WTC11 (cell line): ENCODE results near the gene ADSL. TPM values are rescaled to one million over a fixed set of nuclear protein-coding genes. Genes with fewer than 3 reads are reported as not detected.

Experiments
- ATAC-seq: fragments of 200-7000 bp; cut with Tn5 transposase; 2 replicates; pipeline ENCODE4 v1.10.0; 2021; ENCODE audit warnings: mild to moderate bottlenecking, moderate library complexity
- CTCF ChIA-PET: fragments of 300-600 bp; sonication (Branson Sonifier 250); formaldehyde crosslinking; loops from one replicate; lab custom pipeline; 2021; ENCODE audit warnings: antibody characterized with exemption; lab: Charles Lee
- POLR2A ChIA-PET: fragments of 350-600 bp; sonication (Branson Sonifier 250); formaldehyde crosslinking; loops from one replicate; lab custom pipeline; 2021; ENCODE audit warnings: antibody characterized with exemption; lab: Charles Lee
- DNase-seq: peaks from one replicate; pipeline ENCODE4 v3.0.0; 2021; ENCODE audit warnings: low spot score
- H3K27ac Mint-ChIP-seq: 2 replicates; pipeline ENCODE4 v1.8.0; 2021; ENCODE audit warnings: mixed read lengths
- H3K27me3 Mint-ChIP-seq: 2 replicates; pipeline ENCODE4 v1.8.0; 2021; ENCODE audit warnings: low read depth, mild to moderate bottlenecking, moderate library complexity, mixed read lengths
- H3K36me3 Mint-ChIP-seq: 2 replicates; pipeline ENCODE4 v1.8.0; 2021; ENCODE audit warnings: mixed read lengths
- H3K4me1 Mint-ChIP-seq: 2 replicates; pipeline ENCODE4 v1.8.0; 2022; ENCODE audit warnings: mixed read lengths
- H3K4me3 Mint-ChIP-seq: 2 replicates; pipeline ENCODE4 v1.8.0; 2021; ENCODE audit warnings: mild to moderate bottlenecking, moderate library complexity, mixed read lengths
- H3K9me3 Mint-ChIP-seq: 2 replicates; pipeline ENCODE4 v1.8.0; 2021; ENCODE audit warnings: mixed read lengths
- CREM ChIP-seq: sonication (generic); formaldehyde crosslinking; IDR thresholded peaks from 2 replicates; pipeline ENCODE4 v1.8.1; 2022; ENCODE audit warnings: mild to moderate bottlenecking, missing genetic modification reagents, moderate library complexity
- IRF2 ChIP-seq: sonication (generic); formaldehyde crosslinking; IDR thresholded peaks from 2 replicates; pipeline ENCODE4 v1.8.0; 2022; ENCODE audit warnings: low read depth, missing genetic modification reagents, borderline replicate concordance
- MXD4 ChIP-seq: fragments of 250-450 bp; sonication (Bioruptor Pico); IDR thresholded peaks from 2 replicates; pipeline ENCODE4 v1.8.0; 2021; ENCODE audit warnings: mild to moderate bottlenecking, moderate library complexity, borderline replicate concordance
- MYBL2 ChIP-seq: sonication (generic); formaldehyde crosslinking; IDR thresholded peaks from 2 replicates; pipeline ENCODE4 v1.8.1; 2023; ENCODE audit warnings: mild to moderate bottlenecking, moderate library complexity, missing genetic modification reagents
- ZBTB21 ChIP-seq: sonication (generic); formaldehyde crosslinking; IDR thresholded peaks from 2 replicates; pipeline ENCODE4 v1.8.1; 2023; ENCODE audit warnings: mild to moderate bottlenecking, missing genetic modification reagents, borderline replicate concordance
- ZNF416 ChIP-seq: fragments of 250-450 bp; sonication (Bioruptor Pico); IDR thresholded peaks from 2 replicates; pipeline ENCODE4 v1.9.0; 2021; ENCODE audit warnings: mild to moderate bottlenecking, inconsistent platforms
- total RNA-seq: library from RNA; stranded (reverse); gene quantifications from 3 replicates; pipeline ENCODE4 v1.2.3, GENCODE V29; 2021
- TF ChIP-seq, protein P1 (sequence below): fragments of 250-450 bp; sonication (Bioruptor Pico); IDR thresholded peaks from 2 replicates; pipeline ENCODE4 v2.1.2; 2022; ENCODE audit warnings: mild to moderate bottlenecking, moderate library complexity
- TF ChIP-seq, protein P2 (sequence below): fragments of 250-450 bp; sonication (Bioruptor Pico); IDR thresholded peaks from 2 replicates; pipeline ENCODE4 v1.9.0; 2021; ENCODE audit warnings: mild to moderate bottlenecking
- TF ChIP-seq, protein P3 (sequence below): sonication (generic); formaldehyde crosslinking; IDR thresholded peaks from 2 replicates; pipeline ENCODE4 v1.8.1; 2023; ENCODE audit warnings: mild to moderate bottlenecking, missing genetic modification reagents
- TF ChIP-seq, protein P4 (sequence below): sonication (generic); formaldehyde crosslinking; IDR thresholded peaks from 2 replicates; pipeline ENCODE4 v1.8.0; 2022; ENCODE audit warnings: mild to moderate bottlenecking, missing genetic modification reagents
- TF ChIP-seq, protein P5 (sequence below): fragments of 250-450 bp; sonication (Bioruptor Pico); IDR thresholded peaks from 2 replicates; pipeline ENCODE4 v1.9.0; 2021; ENCODE audit warnings: mild to moderate bottlenecking
- TF ChIP-seq, protein P6 (sequence below): fragments of 250-450 bp; sonication (Bioruptor Pico); conservative IDR thresholded peaks from 2 replicates; pipeline ENCODE4 v1.9.0; 2021; ENCODE audit warnings: mild to moderate bottlenecking

ADSL gene
- total RNA-seq, 1 experiment from 2014 or later: 154 TPM

DNA sequence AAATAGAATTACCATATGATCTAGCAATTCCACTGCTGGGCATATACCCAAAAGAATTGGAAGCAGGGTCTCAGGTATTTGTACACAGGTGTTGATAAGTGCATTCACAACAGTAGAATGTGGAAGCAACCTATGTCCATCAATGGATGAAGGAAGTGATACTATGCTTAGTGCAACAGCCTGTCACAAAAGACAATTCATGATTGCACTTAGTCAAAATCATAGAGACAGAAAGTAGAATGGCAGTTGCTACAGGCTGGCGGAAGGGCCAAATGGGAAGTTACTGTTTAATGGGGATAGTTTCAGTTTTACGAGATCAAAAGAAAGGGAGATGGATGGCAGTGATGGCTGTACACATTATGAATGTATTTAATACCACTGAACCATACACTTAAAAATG, 66.1 kb downstream of the ADSL start:
- POLR2A ChIA-PET: no interaction called here
- DNase-seq: no peak
- H3K4me1 Mint-ChIP-seq: no peaks in the 10 kb centered on the region
- no peak for ATAC-seq
- TF ChIP-seq IRF2: no peak
- TF ChIP-seq, protein P1, sequence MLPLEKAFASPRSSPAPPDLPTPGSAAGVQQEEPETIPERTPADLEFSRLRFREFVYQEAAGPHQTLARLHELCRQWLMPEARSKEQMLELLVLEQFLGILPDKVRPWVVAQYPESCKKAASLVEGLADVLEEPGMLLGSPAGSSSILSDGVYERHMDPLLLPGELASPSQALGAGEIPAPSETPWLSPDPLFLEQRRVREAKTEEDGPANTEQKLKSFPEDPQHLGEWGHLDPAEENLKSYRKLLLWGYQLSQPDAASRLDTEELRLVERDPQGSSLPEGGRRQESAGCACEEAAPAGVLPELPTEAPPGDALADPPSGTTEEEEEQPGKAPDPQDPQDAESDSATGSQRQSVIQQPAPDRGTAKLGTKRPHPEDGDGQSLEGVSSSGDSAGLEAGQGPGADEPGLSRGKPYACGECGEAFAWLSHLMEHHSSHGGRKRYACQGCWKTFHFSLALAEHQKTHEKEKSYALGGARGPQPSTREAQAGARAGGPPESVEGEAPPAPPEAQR (CRISPR knock-in tag): no peak
- TF ChIP-seq, protein P2, sequence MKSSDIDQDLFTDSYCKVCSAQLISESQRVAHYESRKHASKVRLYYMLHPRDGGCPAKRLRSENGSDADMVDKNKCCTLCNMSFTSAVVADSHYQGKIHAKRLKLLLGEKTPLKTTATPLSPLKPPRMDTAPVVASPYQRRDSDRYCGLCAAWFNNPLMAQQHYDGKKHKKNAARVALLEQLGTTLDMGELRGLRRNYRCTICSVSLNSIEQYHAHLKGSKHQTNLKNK (CRISPR knock-in tag): no peak
- TF ChIP-seq, protein P3, sequence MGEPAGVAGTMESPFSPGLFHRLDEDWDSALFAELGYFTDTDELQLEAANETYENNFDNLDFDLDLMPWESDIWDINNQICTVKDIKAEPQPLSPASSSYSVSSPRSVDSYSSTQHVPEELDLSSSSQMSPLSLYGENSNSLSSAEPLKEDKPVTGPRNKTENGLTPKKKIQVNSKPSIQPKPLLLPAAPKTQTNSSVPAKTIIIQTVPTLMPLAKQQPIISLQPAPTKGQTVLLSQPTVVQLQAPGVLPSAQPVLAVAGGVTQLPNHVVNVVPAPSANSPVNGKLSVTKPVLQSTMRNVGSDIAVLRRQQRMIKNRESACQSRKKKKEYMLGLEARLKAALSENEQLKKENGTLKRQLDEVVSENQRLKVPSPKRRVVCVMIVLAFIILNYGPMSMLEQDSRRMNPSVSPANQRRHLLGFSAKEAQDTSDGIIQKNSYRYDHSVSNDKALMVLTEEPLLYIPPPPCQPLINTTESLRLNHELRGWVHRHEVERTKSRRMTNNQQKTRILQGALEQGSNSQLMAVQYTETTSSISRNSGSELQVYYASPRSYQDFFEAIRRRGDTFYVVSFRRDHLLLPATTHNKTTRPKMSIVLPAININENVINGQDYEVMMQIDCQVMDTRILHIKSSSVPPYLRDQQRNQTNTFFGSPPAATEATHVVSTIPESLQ: no peak
- TF ChIP-seq, protein P4, sequence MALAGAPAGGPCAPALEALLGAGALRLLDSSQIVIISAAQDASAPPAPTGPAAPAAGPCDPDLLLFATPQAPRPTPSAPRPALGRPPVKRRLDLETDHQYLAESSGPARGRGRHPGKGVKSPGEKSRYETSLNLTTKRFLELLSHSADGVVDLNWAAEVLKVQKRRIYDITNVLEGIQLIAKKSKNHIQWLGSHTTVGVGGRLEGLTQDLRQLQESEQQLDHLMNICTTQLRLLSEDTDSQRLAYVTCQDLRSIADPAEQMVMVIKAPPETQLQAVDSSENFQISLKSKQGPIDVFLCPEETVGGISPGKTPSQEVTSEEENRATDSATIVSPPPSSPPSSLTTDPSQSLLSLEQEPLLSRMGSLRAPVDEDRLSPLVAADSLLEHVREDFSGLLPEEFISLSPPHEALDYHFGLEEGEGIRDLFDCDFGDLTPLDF (CRISPR knock-in tag): no peak
- TF ChIP-seq, all 79 proteins: peak for 0
- H3K4me3 Mint-ChIP-seq: no peak overlapping the region
- H3K27me3 Mint-ChIP-seq: no peaks in the 10 kb centered on the region
- no peak overlapping the region for H3K27ac Mint-ChIP-seq
- H3K36me3 Mint-ChIP-seq: peaks cover 17% of the 10 kb centered on the region
- no peaks in the 10 kb centered on the region for H3K9me3 Mint-ChIP-seq
- CTCF ChIA-PET: no interaction called here

DNA sequence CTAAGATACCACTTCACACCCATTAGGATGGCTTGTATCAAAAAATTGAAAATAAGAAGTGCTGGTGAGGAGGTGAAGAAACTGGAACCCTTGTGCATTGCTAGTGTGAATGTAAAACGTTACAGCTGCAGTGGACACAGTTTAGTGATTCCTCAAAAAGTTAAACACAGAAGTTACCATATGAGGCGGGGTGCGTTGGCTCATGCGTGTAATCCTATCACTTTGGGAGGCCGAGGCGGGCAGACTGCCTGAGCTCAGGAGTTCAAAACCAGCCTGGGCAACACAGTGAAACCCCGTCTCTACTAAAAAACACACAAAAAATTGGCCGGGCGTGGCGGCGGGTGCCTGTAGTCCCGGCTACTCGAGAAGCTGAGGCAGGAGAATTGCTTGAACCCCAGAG, 67.6 kb downstream of the ADSL start:
- no peak for ATAC-seq
- CTCF ChIA-PET: no interaction called here
- TF ChIP-seq, protein P3: no peak
- TF ChIP-seq MXD4 (CRISPR knock-in tag) (no peak), ZNF416 (CRISPR knock-in tag) (no peak), MYBL2 (CRISPR knock-in tag) (no peak), CREM (CRISPR knock-in tag) (no peak), ZBTB21 (CRISPR knock-in tag) (no peak)
- TF ChIP-seq, protein P5, sequence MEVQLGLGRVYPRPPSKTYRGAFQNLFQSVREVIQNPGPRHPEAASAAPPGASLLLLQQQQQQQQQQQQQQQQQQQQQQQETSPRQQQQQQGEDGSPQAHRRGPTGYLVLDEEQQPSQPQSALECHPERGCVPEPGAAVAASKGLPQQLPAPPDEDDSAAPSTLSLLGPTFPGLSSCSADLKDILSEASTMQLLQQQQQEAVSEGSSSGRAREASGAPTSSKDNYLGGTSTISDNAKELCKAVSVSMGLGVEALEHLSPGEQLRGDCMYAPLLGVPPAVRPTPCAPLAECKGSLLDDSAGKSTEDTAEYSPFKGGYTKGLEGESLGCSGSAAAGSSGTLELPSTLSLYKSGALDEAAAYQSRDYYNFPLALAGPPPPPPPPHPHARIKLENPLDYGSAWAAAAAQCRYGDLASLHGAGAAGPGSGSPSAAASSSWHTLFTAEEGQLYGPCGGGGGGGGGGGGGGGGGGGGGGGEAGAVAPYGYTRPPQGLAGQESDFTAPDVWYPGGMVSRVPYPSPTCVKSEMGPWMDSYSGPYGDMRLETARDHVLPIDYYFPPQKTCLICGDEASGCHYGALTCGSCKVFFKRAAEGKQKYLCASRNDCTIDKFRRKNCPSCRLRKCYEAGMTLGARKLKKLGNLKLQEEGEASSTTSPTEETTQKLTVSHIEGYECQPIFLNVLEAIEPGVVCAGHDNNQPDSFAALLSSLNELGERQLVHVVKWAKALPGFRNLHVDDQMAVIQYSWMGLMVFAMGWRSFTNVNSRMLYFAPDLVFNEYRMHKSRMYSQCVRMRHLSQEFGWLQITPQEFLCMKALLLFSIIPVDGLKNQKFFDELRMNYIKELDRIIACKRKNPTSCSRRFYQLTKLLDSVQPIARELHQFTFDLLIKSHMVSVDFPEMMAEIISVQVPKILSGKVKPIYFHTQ: no peak
- TF ChIP-seq, protein P6, sequence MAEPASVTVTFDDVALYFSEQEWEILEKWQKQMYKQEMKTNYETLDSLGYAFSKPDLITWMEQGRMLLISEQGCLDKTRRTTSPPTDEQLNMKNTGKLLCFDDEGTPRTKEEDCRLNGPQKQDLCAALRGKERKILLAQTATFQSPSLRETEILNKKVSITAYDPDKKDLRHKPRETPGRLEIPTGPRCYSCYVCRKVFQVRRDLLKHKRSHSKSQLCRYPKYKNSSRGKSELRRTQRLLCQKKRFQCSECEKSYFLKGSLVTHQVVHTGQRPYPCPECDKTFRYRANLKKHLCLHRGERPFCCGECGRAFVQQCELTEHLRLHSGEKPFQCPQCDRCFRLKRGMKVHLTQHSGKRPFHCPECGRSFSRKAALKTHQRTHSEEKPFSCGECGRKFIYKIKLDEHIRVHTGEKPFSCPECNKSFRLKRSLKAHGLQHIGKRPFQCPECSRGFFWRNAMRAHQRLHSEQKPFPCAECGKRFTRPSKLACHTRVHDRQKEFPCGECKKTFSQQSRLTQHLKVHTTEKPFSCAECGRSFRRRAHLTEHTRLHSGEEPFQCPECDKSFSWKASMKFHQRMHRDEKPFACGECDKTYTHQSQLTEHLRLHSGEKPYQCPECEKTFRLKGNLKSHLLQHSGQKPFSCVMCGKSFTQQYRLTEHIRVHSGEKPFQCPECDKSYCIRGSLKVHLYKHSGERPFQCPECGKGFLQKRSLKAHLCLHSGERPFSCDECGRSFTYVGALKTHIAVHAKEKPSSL: no peak
- TF ChIP-seq, all 79 proteins: peak for 0
- peaks cover 14% of the 10 kb centered on the region for H3K36me3 Mint-ChIP-seq
- no peaks in the 10 kb centered on the region for H3K4me1 Mint-ChIP-seq
- H3K9me3 Mint-ChIP-seq: no peaks in the 10 kb centered on the region
- no peak for DNase-seq
- no peak overlapping the region for H3K4me3 Mint-ChIP-seq
- H3K27me3 Mint-ChIP-seq: no peaks in the 10 kb centered on the region
- POLR2A ChIA-PET: no interaction called here
- H3K27ac Mint-ChIP-seq: peak overlapping the region; percentile 45; the same call in 1 of the 2 replicates
